OCI-LY1 (cell line): ENCODE results near the gene KCNB1.
A peak's percentile ranks its signal among the peaks of the same experiment; 100 is the strongest.

Experiments
- EZH2 ChIP-seq: fragments of 200-600 bp; sonication (generic), shearing (Covaris generic); IDR thresholded peaks from 2 replicates; pipeline ENCODE4 v1.8.0; 2017; ENCODE audit warnings: borderline replicate concordance, mixed run types, mild to moderate bottlenecking, antibody characterized with exemption, low read length, moderate library complexity, mixed read lengths
- TF ChIP-seq, protein P1 (sequence below): fragments of 200-600 bp; sonication (generic), shearing (Covaris generic); IDR thresholded peaks from 2 replicates; pipeline ENCODE4 v1.5.1; 2017; ENCODE audit warnings: mild to moderate bottlenecking, antibody characterized with exemption, low read length, moderate library complexity, mixed read lengths

DNA sequence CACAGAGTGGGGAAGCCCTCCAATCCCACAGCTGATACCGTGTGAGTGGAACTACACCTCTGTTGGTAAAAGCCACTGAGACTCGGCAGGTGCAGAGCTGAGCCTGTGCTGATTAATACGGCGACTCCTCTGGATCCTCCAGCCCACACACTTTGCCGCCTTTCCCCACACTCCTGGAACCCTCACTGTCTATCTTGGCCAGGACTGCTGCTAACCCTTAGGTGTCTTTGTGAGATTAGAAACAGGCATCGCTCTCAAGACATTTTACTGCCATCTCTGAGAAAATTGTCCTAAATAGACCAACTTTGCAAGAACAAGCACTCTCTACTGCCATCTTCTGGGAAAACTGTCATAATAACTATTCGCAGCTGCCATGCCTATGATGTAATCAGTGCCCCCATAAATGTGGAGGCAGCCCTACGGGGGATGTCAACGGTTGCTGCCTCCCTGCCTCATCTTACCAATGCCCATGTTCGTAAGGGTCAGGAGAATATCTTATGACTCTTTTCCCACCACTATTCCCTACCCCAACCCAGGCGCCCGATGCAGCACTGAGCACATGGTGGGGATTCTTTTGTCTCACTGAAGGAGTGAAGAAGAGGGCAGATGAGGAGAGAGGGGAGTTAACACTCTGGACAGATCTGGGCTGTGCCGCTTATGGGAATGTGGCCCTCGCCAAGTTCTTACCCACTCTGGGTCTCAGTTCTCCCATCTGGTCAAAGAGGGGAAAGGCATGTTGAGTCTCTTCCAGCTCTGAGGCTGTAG is 26.1 kb upstream of the KCNB1 start:
- TF ChIP-seq, protein P1, sequence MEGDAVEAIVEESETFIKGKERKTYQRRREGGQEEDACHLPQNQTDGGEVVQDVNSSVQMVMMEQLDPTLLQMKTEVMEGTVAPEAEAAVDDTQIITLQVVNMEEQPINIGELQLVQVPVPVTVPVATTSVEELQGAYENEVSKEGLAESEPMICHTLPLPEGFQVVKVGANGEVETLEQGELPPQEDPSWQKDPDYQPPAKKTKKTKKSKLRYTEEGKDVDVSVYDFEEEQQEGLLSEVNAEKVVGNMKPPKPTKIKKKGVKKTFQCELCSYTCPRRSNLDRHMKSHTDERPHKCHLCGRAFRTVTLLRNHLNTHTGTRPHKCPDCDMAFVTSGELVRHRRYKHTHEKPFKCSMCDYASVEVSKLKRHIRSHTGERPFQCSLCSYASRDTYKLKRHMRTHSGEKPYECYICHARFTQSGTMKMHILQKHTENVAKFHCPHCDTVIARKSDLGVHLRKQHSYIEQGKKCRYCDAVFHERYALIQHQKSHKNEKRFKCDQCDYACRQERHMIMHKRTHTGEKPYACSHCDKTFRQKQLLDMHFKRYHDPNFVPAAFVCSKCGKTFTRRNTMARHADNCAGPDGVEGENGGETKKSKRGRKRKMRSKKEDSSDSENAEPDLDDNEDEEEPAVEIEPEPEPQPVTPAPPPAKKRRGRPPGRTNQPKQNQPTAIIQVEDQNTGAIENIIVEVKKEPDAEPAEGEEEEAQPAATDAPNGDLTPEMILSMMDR = peak; percentile 71; the same call in 1 of the 2 replicates
- no peak for TF ChIP-seq EZH2
